Measurements from ENCODE around the gene KPNA3.
"Not testable (repeated sequence)": the region's sequence is repeated elsewhere in the genome, so short reads cannot be mapped to it uniquely, and the experiment has no call there.

Gene KPNA3

DNA sequence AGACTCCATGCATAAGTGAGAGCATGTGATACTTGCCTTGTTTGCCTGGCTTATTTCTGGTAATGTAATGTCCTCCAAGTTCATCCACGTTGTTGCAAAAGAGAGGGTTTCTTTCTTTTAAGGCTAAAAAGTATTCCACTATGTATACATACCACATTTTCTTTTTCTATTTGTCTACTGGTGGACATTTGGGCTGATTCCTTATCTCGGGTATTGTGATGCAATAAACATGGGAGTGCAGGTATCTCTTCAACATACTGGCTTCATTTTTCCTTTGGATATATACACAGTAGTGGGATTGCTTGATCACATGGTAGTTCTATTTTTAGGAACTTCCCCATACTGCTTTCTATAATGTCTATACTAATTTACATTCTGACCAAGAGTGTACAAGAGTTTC, 51.6 kb downstream of the KPNA3 start:
- H3K27me3 Mint-ChIP-seq: no peaks in the 10 kb centered on the region
- no peaks in the 10 kb centered on the region for H3K9me3 Mint-ChIP-seq
- H3K4me3 Mint-ChIP-seq: no peak overlapping the region
- H3K27ac Mint-ChIP-seq: no peak overlapping the region
- no peaks in the 10 kb centered on the region for H3K4me1 Mint-ChIP-seq (ENCODE audit: low read depth)
- peaks cover 41% of the 10 kb centered on the region for H3K36me3 Mint-ChIP-seq (ENCODE audit: low read depth)

DNA sequence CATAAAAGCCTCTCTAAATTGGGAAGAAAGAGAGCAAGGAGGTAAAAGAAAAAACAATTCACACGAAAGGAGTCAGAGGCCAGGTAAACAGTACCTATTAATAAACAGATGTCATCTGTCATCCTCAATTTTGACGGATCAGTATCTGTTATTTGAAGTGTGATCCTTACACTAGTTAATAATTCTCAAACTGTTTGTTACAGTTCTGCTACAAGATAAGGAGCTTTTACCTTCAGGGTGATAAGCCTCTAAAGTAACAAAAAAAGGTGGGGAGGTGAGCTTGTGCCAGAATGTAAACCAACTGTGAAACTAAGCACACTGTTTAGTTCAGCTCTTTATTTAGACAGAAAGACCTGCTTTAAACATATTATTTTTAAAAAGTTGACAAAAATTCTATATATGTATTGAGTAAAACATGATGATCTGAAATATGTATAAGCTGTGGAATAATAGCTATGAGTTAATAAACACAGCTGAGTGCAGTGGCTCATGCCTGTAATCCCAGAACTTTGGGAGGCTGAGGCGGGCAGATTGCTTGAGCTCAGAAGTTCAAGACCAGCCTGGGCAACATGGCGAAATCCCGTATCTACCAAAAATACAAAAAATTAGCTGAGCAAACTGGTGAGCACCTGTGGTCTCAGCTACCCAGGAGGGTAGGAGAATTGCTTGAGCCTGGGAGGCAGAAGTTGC, 52.8 kb downstream of the KPNA3 start:
- H3K27ac Mint-ChIP-seq: no peak overlapping the region
- H3K4me3 Mint-ChIP-seq: no peak overlapping the region
- H3K27me3 Mint-ChIP-seq: no peaks in the 10 kb centered on the region
- peaks cover 32% of the 10 kb centered on the region for H3K36me3 Mint-ChIP-seq (ENCODE audit: low read depth)
- H3K4me1 Mint-ChIP-seq (ENCODE audit: low read depth): no peaks in the 10 kb centered on the region
- H3K9me3 Mint-ChIP-seq: no peaks in the 10 kb centered on the region

DNA sequence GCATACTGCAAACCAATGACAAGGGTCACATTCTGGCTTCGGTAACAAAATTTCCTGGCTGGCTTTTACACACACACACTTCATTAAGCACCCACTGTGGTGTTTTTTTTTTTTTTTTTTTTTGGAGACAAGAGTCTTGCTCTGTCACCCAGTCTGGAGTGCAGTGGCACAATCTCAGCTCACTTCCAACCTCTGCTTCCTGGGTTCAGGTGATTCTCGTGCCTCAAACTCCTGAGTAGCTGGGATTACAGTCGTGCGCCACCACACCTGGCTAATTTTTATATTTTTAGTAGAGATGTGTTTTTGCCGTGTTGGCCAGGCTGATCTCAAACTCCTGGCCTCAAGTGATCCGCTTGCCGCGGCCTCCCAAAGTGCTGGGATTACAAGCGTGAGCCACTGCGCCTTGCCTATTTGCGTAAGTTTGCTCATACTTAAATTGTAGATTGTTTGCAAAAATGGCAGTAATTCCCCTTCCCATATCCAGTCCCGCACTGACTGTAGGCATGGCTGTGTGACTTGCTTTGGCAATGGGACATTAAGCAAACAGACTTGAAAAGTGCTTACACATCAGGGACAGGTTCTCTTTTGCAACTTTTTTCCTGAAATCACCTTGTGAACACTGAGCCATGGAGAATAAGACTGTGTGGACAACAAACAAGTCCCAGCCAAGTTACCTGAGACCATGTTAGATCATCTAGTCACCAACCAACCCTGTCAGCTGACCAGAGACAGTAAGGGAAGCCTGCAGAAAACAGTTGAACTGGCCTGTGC, 59.1 kb downstream of the KPNA3 start:
- no peak overlapping the region for H3K27ac Mint-ChIP-seq
- H3K27me3 Mint-ChIP-seq: no peaks in the 10 kb centered on the region
- H3K4me1 Mint-ChIP-seq (ENCODE audit: low read depth): no peaks in the 10 kb centered on the region
- no peaks in the 10 kb centered on the region for H3K9me3 Mint-ChIP-seq
- no peak overlapping the region for H3K4me3 Mint-ChIP-seq
- H3K36me3 Mint-ChIP-seq (ENCODE audit: low read depth): peaks cover 31% of the 10 kb centered on the region

DNA sequence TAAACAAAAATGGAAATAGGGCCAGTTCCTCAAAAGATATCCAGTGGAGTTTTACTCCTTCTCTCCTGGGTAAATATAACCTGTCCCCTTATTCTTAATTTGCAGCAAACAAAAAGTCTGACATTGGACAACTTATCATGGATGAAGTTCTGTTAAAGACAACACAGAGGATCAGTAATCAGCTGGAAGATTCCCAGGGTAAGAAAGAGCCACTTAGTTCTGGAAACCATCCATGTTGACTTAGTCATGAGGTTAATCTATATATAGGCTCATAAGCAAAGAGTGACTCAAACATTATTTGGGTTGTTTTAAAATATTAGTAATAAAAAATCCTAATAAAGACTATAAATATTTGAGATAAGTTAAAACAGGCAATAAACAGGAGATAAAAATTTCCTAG, 60.7 kb downstream of the KPNA3 start:
- no peaks in the 10 kb centered on the region for H3K9me3 Mint-ChIP-seq
- no peaks in the 10 kb centered on the region for H3K4me1 Mint-ChIP-seq (ENCODE audit: low read depth)
- H3K27me3 Mint-ChIP-seq: no peaks in the 10 kb centered on the region
- peaks cover 45% of the 10 kb centered on the region for H3K36me3 Mint-ChIP-seq (ENCODE audit: low read depth)
- no peak overlapping the region for H3K4me3 Mint-ChIP-seq
- H3K27ac Mint-ChIP-seq: no peak overlapping the region

DNA sequence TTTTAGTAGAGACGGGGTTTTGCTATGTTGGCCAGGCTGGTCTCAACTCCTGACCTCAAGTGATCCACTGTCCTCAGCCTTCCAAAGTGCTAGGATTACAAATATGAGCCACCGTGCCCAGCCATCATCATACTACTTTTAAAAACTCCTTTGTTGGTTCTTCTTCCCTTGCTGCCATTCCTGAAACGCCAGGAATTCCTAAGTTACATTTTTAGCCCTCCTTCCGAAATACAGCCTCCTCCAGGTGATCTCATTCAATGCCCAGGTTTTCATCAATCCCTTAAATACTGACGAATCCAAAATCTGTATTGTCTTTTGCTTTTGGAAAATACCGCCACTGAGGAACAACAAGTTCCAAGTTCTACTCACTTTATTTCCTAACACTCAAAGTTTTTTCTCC, 75.9 kb downstream of the KPNA3 start:
- H3K36me3 Mint-ChIP-seq (ENCODE audit: low read depth): peaks cover 86% of the 10 kb centered on the region
- H3K27me3 Mint-ChIP-seq: no peaks in the 10 kb centered on the region
- no peak overlapping the region for H3K27ac Mint-ChIP-seq
- H3K4me3 Mint-ChIP-seq: no peak overlapping the region
- peaks cover 5% of the 10 kb centered on the region for H3K4me1 Mint-ChIP-seq (ENCODE audit: low read depth)
- peaks cover 19% of the 10 kb centered on the region for H3K9me3 Mint-ChIP-seq

DNA sequence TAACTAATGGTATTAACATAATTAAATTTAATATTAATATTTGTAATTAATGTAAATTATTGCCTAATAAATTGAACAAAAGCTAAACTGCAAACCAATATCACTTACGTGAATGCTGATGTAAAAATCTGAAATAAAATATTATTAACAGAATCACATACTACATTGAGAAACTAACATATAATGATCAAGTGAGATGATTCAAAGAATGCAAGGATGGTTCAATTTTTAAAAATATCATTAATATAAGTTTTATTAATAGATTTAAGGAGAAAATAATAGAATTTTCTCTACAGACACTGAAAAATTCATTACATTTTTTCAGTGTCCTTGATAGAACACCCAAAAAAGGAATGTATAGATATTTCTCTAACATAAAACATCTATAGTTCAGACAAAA, 77.7 kb downstream of the KPNA3 start:
- peaks cover 6% of the 10 kb centered on the region for H3K4me1 Mint-ChIP-seq (ENCODE audit: low read depth)
- H3K4me3 Mint-ChIP-seq: no peak overlapping the region
- H3K27me3 Mint-ChIP-seq: no peaks in the 10 kb centered on the region
- peaks cover 87% of the 10 kb centered on the region for H3K36me3 Mint-ChIP-seq (ENCODE audit: low read depth)
- peaks cover 19% of the 10 kb centered on the region for H3K9me3 Mint-ChIP-seq
- H3K27ac Mint-ChIP-seq: no peak overlapping the region

DNA sequence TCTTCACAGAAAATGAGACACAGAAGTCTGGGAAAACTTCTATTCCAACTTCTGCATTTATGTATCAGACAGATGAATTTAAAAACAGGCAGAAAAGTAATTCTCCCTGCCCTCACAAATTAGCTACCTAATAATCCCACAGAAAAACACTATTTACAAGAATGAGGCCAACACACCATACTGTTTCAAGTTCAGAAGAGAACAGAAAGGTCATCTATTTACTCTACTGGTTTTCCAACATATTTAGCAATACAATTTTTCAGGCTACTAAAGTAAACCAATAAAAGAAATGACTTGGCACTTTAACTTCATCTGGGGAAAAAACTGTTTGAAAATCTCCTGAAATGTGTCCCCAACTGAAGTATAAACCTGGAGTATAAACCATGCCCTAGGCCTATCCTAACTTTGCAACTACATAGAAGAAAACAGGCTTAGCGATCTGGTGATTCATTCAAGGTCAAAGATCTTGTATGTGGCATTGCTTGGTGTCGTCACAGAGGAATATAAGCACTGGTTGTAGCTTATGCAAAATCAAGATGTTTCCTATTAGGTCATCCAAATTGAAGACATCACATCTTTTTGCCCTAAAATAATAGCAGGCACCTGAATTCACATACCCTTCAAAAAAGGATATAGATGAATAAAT, 81.1 kb downstream of the KPNA3 start:
- Mint-ChIP-seq H3K4me3 (no peak overlapping the region), H3K9me3 (peaks cover 7% of the 10 kb centered on the region), H3K36me3 (ENCODE audit: low read depth) (peaks cover 82% of the 10 kb centered on the region), H3K4me1 (ENCODE audit: low read depth) (peaks cover 6% of the 10 kb centered on the region), H3K27me3 (no peaks in the 10 kb centered on the region), H3K27ac (no peak overlapping the region)

DNA sequence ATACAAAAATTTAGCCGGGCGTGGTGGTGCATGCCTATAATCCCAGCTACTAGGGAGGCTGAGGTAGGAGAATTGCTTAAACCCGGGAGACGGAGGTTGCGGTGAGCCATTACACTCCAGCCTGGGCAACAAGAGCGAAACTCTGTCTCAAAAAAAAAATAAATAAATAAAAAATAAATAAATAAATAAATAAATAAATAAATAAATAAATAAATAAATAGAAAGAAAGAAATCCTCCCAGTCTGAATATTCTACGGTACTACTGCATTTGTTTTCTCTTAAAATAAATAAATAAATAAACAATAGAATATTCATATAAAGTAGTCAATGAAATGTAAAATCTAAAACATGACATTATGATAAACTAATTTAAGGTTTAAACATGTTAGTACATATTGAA, 88.2 kb downstream of the KPNA3 start:
- H3K36me3 Mint-ChIP-seq (ENCODE audit: low read depth): peaks cover 62% of the 10 kb centered on the region
- not testable (repeated sequence) for H3K4me3 Mint-ChIP-seq; H3K27ac Mint-ChIP-seq; H3K9me3 Mint-ChIP-seq; H3K4me1 Mint-ChIP-seq (ENCODE audit: low read depth); H3K27me3 Mint-ChIP-seq

DNA sequence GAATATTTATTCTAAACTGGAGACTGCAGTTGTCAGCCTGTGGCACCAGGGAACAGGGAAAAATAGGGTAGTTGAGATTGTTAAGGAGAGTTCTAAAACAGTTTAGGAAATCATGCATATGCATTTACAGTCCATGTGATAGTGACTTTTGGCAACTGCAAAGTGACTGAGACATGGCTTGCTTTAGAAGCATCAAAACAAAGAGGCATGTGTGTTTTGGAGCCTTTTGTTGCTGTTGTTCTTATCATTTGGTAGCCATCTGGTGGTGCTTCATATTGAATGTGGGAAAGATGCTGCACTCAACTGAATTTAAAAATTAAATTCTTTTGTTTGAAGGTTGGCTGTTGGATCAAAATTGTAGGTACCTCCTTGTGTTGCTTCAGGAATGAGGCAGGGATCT, 91.0 kb downstream of the KPNA3 start:
- no peaks in the 10 kb centered on the region for H3K27me3 Mint-ChIP-seq
- peaks cover 43% of the 10 kb centered on the region for H3K36me3 Mint-ChIP-seq (ENCODE audit: low read depth)

DNA sequence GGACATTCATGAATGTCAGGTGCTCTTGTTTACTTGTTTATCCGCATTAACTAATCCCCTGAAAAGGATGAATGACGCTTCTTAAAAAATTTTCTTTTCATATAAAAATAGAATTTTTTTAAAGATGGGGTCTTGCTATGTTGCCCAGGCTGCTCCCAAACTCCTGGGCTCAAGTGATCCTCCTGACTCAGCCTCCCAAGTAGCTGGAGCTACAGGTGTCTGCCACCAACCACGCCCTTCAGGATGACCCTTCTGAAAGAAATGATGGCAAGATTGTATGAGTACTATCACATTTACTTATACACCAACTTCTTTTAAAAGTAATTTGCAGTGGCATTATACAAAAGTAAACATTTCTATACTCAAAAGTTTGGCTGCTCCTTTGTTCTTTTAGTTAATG, 95.0 kb downstream of the KPNA3 start:
- H3K27ac Mint-ChIP-seq: no peak overlapping the region
- H3K9me3 Mint-ChIP-seq: no peaks in the 10 kb centered on the region
- H3K4me3 Mint-ChIP-seq: no peak overlapping the region
- H3K4me1 Mint-ChIP-seq (ENCODE audit: low read depth): no peaks in the 10 kb centered on the region
- no peaks in the 10 kb centered on the region for H3K27me3 Mint-ChIP-seq
- peaks cover 28% of the 10 kb centered on the region for H3K36me3 Mint-ChIP-seq (ENCODE audit: low read depth)

More for the DNA sequence above, 91.0 kb downstream of the KPNA3 start:
- Mint-ChIP-seq H3K27ac (no peak overlapping the region), H3K9me3 (no peaks in the 10 kb centered on the region), H3K4me1 (ENCODE audit: low read depth) (no peaks in the 10 kb centered on the region), H3K4me3 (no peak overlapping the region)

DNA sequence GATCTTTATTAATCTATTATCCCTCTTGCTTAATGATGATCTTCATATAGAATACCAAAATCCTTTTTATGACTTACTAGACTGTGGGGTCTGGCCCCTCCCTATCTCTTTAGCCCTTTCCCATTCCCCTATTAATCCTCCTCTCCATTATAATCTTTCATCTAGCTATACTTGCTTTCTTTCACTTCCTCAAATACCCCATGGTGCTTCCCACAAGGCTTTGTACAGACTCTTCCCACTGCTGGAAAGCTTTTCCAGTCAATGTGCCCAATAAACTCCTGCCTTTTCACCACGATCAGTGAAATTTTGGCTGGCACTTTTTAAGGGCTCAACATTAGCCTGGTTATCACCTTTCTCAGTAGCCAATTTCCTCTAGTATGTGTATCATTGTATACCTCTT, 98.0 kb downstream of the KPNA3 start:
- H3K27me3 Mint-ChIP-seq: no peaks in the 10 kb centered on the region
- H3K9me3 Mint-ChIP-seq: no peaks in the 10 kb centered on the region

DNA sequence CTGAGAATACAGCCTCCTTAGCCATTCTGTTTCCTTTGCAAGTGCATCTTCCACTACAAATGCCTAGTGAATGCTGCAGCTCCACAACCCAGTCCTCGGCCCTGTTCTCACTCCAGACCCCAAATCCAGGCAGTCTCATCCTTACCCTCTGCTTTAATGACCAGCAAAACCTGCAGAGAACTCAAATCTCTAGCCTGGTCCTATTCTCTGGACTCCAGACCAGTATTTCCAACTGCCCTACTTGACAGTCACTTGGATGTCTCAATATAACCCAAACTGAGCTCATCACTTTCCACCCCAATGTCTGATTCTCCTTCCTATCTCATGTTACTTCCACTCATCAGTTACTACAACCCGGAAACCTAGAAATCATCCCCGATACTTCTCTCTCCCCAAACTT, 98.6 kb downstream of the KPNA3 start:
- Mint-ChIP-seq H3K27ac (peak overlapping the region; percentile 17), H3K4me3 (no peak overlapping the region), H3K27me3 (no peaks in the 10 kb centered on the region), H3K9me3 (no peaks in the 10 kb centered on the region), H3K36me3 (ENCODE audit: low read depth) (peaks cover 1% of the 10 kb centered on the region), H3K4me1 (ENCODE audit: low read depth) (peaks cover 12% of the 10 kb centered on the region)

More for the DNA sequence above, 98.0 kb downstream of the KPNA3 start:
- Mint-ChIP-seq H3K27ac (no peak overlapping the region), H3K4me3 (no peak overlapping the region), H3K4me1 (ENCODE audit: low read depth) (peaks cover 12% of the 10 kb centered on the region), H3K36me3 (ENCODE audit: low read depth) (peaks cover 4% of the 10 kb centered on the region)

DNA sequence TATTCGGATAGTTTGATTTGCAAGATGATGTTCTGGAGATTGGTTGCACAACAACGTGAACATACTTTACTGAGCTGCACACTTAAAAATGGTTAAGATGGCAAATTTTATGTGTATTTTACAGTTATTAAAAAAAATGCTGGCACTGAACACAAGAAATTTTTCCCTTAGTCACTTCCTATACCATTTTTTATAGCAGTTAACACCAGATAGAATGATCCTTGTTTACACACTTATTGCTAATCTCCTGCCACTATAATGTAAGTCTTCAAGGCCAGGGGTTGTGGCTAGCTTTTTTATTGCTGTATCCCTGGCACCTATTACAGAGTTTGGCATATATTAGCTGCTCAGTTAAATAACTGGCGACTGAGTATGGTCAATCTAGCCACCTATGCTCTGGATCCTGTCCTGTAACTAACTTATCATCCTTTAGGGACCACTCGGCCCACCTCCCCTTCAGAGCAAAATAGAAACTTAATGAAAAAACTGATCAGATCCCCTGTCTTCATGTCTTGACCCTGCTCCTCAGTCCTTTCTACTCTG, 99.2 kb downstream of the KPNA3 start:
- H3K27me3 Mint-ChIP-seq: no peaks in the 10 kb centered on the region
- H3K4me3 Mint-ChIP-seq: no peak overlapping the region
- H3K27ac Mint-ChIP-seq: no peak overlapping the region
- no peaks in the 10 kb centered on the region for H3K9me3 Mint-ChIP-seq
- peaks cover 12% of the 10 kb centered on the region for H3K4me1 Mint-ChIP-seq (ENCODE audit: low read depth)
- H3K36me3 Mint-ChIP-seq (ENCODE audit: low read depth): no peaks in the 10 kb centered on the region

DNA sequence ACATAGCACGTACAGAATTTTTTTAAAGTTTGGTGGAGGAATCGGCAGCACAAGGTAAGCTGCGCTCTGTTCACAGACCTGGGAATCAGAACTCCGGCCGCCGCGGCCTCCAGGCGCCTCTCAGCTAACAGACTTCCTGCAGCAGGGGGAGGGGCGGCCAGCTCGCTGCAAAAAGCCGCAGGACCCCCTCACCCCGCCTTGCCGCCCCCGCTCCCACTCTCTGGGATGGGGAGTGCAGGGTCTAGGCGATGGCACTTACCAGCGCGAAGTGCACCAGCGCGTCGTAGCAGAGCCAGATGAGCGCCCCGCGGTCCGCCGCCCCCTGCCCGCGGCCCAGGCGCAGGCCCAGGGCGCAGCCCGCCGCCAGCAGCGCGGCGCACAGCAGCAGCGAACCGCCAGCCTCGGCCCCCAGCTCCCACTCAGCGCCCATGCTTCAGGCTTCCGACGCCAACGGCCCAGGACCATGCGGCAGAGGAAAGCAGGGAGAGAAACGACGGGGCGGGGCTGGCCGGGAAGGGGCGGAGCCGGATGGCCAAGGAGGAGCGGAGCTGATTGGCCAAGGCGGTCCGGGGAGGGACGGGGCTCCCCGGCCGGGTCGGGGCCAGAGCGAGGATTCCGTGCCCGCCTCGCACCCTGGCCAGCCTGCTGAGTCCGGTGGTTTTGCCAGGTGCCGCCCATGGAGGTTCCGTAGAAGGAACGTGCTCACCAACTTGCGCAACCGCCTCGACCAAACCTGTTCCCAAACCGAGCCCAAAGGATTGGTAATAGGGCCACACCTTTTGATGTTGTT, 101.3 kb downstream of the KPNA3 start, which contains the start of gene EBPL:
EBPL (minus strand) TSS at position 492 of the 790 bp plus-strand sequence; CDS start at position 430, 62 bp downstream.
- Mint-ChIP-seq H3K36me3 (ENCODE audit: low read depth) (peaks cover 15% of the 10 kb centered on the region), H3K27ac (peak within 1 kb of the TSS; percentile 66), H3K4me3 (peak within 1 kb of the TSS; percentile 92), H3K4me1 (ENCODE audit: low read depth) (peaks cover 12% of the 10 kb centered on the region), H3K27me3 (no peaks in the 10 kb centered on the region), H3K9me3 (no peaks in the 10 kb centered on the region)
